A549 (cell line): ENCODE results near the gene LARGE1.

Source experiments
- BCL3 ChIP-seq: fragments of >200 bp; sonication (Bioruptor Twin); formaldehyde crosslinking; IDR thresholded peaks from 3 replicates; pipeline ENCODE4 v1.6.1; 2016
- CTCF ChIP-seq: fragments of >200 bp; sonication (Bioruptor Twin); formaldehyde crosslinking; IDR thresholded peaks from 3 replicates; pipeline ENCODE4 v1.5.1; 2016
- JUN ChIP-seq, 2 experiments: fragments of >200 bp; sonication (Bioruptor Twin); formaldehyde crosslinking; IDR thresholded peaks; 2 replicates in 1 of 2; 3 replicates in 1 of 2; pipeline ENCODE4 v1.6.1; 2016 to 2017
- MAX ChIP-seq: IDR thresholded peaks from 2 replicates; pipeline ENCODE4 v1.6.1; 2012
- POLR2A ChIP-seq: IDR thresholded peaks from 2 replicates; pipeline ENCODE4 v1.6.1; 2012; ENCODE audit warnings: mild to moderate bottlenecking, low read length
- ZC3H11A ChIP-seq: fragments of 450-650 bp; IDR thresholded peaks from 2 replicates; pipeline ENCODE4 v1.6.1; 2014; ENCODE audit warnings: antibody characterized with exemption, mild to moderate bottlenecking

DNA sequence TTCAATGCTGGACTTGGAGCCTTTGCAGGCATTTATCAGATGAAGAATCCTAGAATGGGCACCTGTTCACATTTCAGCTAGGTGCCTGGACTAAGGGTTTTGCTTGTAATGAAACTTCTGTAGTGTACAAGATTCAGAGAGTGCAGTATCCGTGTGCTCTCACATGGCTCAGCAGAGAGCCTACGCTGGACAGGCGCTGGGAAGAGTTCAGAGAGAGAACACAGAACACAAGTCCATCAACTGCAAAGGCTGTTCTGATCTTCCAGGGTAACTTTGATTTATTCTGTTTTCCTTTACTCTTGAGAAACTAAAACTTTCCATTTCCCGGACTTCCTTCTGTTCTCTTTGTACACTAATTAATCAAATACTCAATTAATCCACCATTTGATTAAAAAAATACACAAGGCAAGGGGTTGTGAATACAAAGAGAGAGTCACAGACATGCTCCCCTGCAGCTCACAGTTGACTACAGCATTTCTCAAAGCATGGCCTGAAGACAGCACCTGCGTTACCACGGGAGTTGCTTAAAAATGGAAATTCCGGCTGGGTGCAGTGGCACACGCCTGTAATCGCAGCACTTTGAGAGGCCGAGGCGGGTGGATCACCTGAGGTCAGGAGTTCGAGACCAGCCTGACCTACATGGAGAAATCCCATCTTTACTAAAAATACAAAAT is 393.7 kb downstream of the LARGE1 start:
- TF ChIP-seq CTCF = no peak
- TF ChIP-seq BCL3 = no peak
- TF ChIP-seq POLR2A = no peak
- no peak for TF ChIP-seq JUN (IDR thresholded peaks at IDR 0.05)
- no peak for TF ChIP-seq MAX
- TF ChIP-seq ZC3H11A = no peak
